ENCODE measurements around the gene CFL1.

DNA sequence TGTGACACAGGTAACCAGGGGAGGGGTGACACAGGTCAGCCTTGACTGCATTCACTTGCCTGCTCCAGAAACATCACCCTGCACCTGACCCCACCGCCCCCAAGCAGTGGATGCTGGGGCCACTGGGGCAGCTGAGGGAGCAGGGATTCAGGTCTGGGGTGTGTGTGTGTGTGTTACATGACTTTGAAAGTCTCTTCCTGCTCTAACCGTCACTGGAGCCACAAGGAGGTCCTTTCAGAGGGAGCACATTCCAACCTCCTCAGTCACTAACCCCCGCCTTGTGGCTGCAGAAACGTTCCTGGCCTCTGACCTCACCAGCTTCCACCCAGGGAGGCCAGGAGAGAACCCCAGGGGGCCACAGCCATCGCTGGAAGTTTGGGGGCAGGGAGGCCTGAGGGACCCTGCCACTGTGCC is 45.1 kb upstream of the CFL1 start:
- TF ChIP-seq, protein P1, sequence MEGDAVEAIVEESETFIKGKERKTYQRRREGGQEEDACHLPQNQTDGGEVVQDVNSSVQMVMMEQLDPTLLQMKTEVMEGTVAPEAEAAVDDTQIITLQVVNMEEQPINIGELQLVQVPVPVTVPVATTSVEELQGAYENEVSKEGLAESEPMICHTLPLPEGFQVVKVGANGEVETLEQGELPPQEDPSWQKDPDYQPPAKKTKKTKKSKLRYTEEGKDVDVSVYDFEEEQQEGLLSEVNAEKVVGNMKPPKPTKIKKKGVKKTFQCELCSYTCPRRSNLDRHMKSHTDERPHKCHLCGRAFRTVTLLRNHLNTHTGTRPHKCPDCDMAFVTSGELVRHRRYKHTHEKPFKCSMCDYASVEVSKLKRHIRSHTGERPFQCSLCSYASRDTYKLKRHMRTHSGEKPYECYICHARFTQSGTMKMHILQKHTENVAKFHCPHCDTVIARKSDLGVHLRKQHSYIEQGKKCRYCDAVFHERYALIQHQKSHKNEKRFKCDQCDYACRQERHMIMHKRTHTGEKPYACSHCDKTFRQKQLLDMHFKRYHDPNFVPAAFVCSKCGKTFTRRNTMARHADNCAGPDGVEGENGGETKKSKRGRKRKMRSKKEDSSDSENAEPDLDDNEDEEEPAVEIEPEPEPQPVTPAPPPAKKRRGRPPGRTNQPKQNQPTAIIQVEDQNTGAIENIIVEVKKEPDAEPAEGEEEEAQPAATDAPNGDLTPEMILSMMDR (IDR thresholded peaks at IDR 0.05; ENCODE audit: low read depth, low read length), result no peak
- no peak for TF ChIP-seq EZH2phosphoT487 (IDR thresholded peaks at IDR 0.05; ENCODE audit: low read depth)
